ENCODE data around the gene KLK11. TPM values are rescaled to one million over a fixed set of nuclear protein-coding genes. Genes with fewer than 3 reads are reported as not detected.

The KLK11 gene
- total RNA-seq, 4 donors from 2014 or later, result not detected

- TF ChIP-seq, protein P1, sequence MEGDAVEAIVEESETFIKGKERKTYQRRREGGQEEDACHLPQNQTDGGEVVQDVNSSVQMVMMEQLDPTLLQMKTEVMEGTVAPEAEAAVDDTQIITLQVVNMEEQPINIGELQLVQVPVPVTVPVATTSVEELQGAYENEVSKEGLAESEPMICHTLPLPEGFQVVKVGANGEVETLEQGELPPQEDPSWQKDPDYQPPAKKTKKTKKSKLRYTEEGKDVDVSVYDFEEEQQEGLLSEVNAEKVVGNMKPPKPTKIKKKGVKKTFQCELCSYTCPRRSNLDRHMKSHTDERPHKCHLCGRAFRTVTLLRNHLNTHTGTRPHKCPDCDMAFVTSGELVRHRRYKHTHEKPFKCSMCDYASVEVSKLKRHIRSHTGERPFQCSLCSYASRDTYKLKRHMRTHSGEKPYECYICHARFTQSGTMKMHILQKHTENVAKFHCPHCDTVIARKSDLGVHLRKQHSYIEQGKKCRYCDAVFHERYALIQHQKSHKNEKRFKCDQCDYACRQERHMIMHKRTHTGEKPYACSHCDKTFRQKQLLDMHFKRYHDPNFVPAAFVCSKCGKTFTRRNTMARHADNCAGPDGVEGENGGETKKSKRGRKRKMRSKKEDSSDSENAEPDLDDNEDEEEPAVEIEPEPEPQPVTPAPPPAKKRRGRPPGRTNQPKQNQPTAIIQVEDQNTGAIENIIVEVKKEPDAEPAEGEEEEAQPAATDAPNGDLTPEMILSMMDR (IDR thresholded peaks at IDR 0.05; ENCODE audit: low read depth), result no peak
Observed at GRCh38 chr19:50980208-50980607, 46.2 kb downstream of the KLK11 start.

GRCh38 chr19:50979758-50980157 is 46.7 kb downstream of the KLK11 start:
- TF ChIP-seq, protein P1 (IDR thresholded peaks at IDR 0.05; ENCODE audit: low read depth), result no peak

- TF ChIP-seq, protein P1 (IDR thresholded peaks at IDR 0.05; ENCODE audit: low read depth), result no peak
Observed at GRCh38 chr19:50978772-50979390, 47.5 kb downstream of the KLK11 start.

DNA sequence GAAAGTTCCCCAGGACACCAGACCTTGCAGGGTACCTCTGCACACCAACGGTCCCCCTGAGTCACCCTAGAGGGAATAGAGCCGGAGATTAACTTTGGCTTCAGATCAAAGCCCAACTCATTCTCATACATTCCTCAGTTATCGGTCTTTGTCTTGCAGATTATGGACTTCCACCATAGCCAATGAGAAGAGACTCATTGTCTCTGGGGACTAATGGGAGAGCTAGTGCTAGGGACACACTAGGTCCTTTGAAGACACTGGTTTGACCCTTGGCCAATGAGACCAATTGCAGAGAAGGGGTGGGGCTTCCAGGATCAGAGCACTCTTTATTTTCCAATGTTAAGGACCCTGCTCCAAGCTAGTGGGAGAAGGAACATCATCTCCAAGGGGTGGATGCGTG is 48.8 kb downstream of the KLK11 start:
- TF ChIP-seq, protein P1 (IDR thresholded peaks at IDR 0.05; ENCODE audit: low read depth), result no peak

DNA sequence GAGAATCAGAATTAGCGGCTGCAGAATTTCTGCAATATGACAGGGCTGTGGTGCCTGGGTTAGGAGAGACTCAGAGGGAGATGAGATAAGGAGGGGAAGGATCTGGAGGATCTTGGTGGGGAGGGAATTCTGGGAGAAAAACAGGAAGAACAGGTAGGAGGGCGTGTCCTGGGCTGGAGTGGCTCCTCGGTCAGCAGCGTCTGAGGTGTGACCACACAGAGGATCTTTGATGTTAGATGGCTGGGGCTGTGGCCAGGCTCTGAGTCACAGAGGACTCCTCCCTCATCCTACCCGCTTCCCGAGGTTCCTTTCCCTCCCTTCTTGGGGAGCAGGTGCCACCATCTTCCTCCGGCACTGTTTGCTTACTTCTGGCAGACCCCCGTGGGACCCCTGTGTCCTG is 50.6 kb downstream of the KLK11 start:
- TF ChIP-seq, protein P1 (IDR thresholded peaks at IDR 0.05; ENCODE audit: low read depth), result no peak

GRCh38 chr19:50974702-50975556 is 51.5 kb downstream of the KLK11 start:
- TF ChIP-seq, protein P1 (IDR thresholded peaks at IDR 0.05; ENCODE audit: low read depth), result no peak

DNA sequence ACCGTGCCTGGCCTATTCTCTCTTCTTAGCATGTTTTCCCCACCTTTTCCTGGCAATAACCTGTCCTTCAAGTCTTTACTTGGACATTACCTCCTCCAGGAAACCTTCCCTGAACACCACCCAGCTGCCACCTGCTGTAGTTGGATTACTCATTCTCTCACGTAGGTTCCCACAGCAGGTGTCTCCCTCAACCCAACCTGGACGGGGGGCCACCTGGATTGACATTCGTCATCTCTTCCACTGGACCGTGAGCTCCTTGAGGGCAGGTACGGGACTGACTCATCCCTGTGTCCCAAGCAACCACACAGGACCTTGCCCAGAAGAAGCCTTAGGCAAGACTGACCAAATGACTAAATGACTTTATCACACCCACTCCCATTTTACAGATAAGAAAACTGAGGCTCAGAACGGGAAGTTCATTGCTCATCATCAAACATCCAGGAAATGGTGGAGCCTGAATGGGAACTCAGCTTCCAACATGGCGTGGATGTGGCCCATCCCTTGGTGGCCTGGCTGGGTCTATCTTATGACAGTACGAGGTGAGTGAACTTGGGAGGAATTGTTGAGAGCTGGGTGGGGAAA is 53.5 kb downstream of the KLK11 start:
- TF ChIP-seq, protein P1 (IDR thresholded peaks at IDR 0.05; ENCODE audit: low read depth), result no peak

Data from subcutaneous adipose tissue (tissue), 4 donors.